Upper lobe of right lung (tissue), 1 donor: Measurements from ENCODE around the gene RDH13. TPM values are rescaled to one million over a fixed set of nuclear protein-coding genes. Genes with fewer than 3 reads are reported as not detected.
A peak's percentile ranks its signal among the peaks of the same experiment; 100 is the strongest.

Source experiments
- ATAC-seq: fragments of 200-7000 bp; cut with Tn5 transposase; one replicate; pipeline ENCODE4 v1.9.1; 2020; ENCODE audit warnings: mild to moderate bottlenecking, moderate library complexity
- DNase-seq: peaks from one replicate; pipeline ENCODE4 v3.0.0-alpha.2; 2020
- H3K27ac ChIP-seq: fragments of 200-600 bp; one replicate; pipeline ENCODE4 v1.8.0; 2022
- H3K27me3 ChIP-seq: fragments of 200-600 bp; one replicate; pipeline ENCODE4 v1.8.0; 2022; ENCODE audit warnings: mild to moderate bottlenecking
- H3K36me3 ChIP-seq: fragments of 200-600 bp; one replicate; pipeline ENCODE4 v1.8.0; 2022
- H3K4me1 ChIP-seq: fragments of 200-600 bp; one replicate; pipeline ENCODE4 v1.8.0; 2022
- H3K4me3 ChIP-seq: fragments of 200-600 bp; one replicate; pipeline ENCODE4 v1.8.0; 2022; ENCODE audit warnings: mild to moderate bottlenecking
- H3K9me3 ChIP-seq: fragments of 200-600 bp; one replicate; pipeline ENCODE4 v1.8.0; 2022
- CTCF ChIP-seq: fragments of 200-600 bp; IDR thresholded peaks from one replicate; pipeline ENCODE4 v1.8.0; 2022; ENCODE audit warnings: antibody characterized with exemption
- intact Hi-C: fragments of 100-400 bp; cut with DNase I; formaldehyde crosslinking; loops from one replicate; pipeline ENCODE4 v1.11.0; 2022
- total RNA-seq: library from RNA; stranded (reverse); fragmentation: NEBNext Ultra II Directional; extraction: Animal tissue kit (Norgen Biotek cat#: 25700); gene quantifications from one replicate; pipeline ENCODE4 v1.2.1, GENCODE V29; 2021
- donor health status: DM: no; HTN: yes; CAD: no; lungs with severe emphysema.

Gene RDH13
- total RNA-seq, 1 donor from 2014 or later, result 30.0 TPM

- Histone ChIP-seq H3K4me1 (peaks cover 10% of the 10 kb centered on the region), H3K27me3 (peaks cover 35% of the 10 kb centered on the region), H3K36me3 (no peaks in the 10 kb centered on the region), H3K4me3 (no peak overlapping the region), H3K27ac (no peak overlapping the region), H3K9me3 (no peaks in the 10 kb centered on the region)
- intact Hi-C loops, result no loop called here
- DNase-seq (no peak), ATAC-seq (no peak)
- TF ChIP-seq CTCF, result no peak
Observed at GRCh38 chr19:55076321-55076720, 13.4 kb upstream of the RDH13 start.

- Histone ChIP-seq H3K27ac (peak within 1 kb of the TSS; percentile 36), H3K27me3 (peaks cover 36% of the 10 kb centered on the region), H3K9me3 (no peaks in the 10 kb centered on the region), H3K36me3 (no peaks in the 10 kb centered on the region), H3K4me1 (peaks cover 4% of the 10 kb centered on the region), H3K4me3 (no peak within 1 kb of the TSS)
- TF ChIP-seq CTCF, result no peak
- DNase-seq (peak; percentile 91), ATAC-seq (peak; percentile 84)
- intact Hi-C loops, result no loop called here
Observed at GRCh38 chr19:55075371-55075998, 12.5 kb upstream of the RDH13 start, which contains the start of gene EPS8L1. Gene EPS8L1 (plus strand): TSS chr19:55075869. CDS start chr19:55076445, 576 bp downstream.

- H3K27me3 ChIP-seq, result peaks cover 38% of the 10 kb centered on the region
- ATAC-seq, result no peak
- no peak overlapping the region for H3K27ac ChIP-seq
- H3K4me1 ChIP-seq, result peaks cover 4% of the 10 kb centered on the region
- no peak for DNase-seq
- H3K36me3 ChIP-seq, result no peaks in the 10 kb centered on the region
- H3K9me3 ChIP-seq, result no peaks in the 10 kb centered on the region
- intact Hi-C loops, result no loop called here
- no peak for TF ChIP-seq CTCF
- H3K4me3 ChIP-seq, result no peak overlapping the region
Observed at GRCh38 chr19:55071913-55072312, 9.0 kb upstream of the RDH13 start.

- Histone ChIP-seq H3K4me1 (peaks cover 4% of the 10 kb centered on the region), H3K9me3 (no peaks in the 10 kb centered on the region), H3K27me3 (peaks cover 31% of the 10 kb centered on the region), H3K27ac (no peak overlapping the region), H3K4me3 (no peak overlapping the region), H3K36me3 (no peaks in the 10 kb centered on the region)
- ATAC-seq, result no peak
- no peak for DNase-seq
- TF ChIP-seq CTCF, result no peak
- intact Hi-C loops, result no loop called here
Observed at GRCh38 chr19:55071129-55071502, 8.2 kb upstream of the RDH13 start.

- peaks cover 31% of the 10 kb centered on the region for H3K27me3 ChIP-seq
- H3K4me3 ChIP-seq, result no peak overlapping the region
- H3K36me3 ChIP-seq, result no peaks in the 10 kb centered on the region
- DNase-seq (no peak), ATAC-seq (no peak)
- no peak overlapping the region for H3K27ac ChIP-seq
- intact Hi-C loops, result no loop called here
- H3K4me1 ChIP-seq, result peaks cover 4% of the 10 kb centered on the region
- H3K9me3 ChIP-seq, result no peaks in the 10 kb centered on the region
- no peak for TF ChIP-seq CTCF
Observed at GRCh38 chr19:55070466-55071128, 7.6 kb upstream of the RDH13 start.
